ENCODE results near the gene IL17D. TPM values are rescaled to one million over a fixed set of nuclear protein-coding genes. Genes with fewer than 3 reads are reported as not detected.

The IL17D gene
- total RNA-seq, 1 experiment from 2014 or later = 2.2 TPM

DNA sequence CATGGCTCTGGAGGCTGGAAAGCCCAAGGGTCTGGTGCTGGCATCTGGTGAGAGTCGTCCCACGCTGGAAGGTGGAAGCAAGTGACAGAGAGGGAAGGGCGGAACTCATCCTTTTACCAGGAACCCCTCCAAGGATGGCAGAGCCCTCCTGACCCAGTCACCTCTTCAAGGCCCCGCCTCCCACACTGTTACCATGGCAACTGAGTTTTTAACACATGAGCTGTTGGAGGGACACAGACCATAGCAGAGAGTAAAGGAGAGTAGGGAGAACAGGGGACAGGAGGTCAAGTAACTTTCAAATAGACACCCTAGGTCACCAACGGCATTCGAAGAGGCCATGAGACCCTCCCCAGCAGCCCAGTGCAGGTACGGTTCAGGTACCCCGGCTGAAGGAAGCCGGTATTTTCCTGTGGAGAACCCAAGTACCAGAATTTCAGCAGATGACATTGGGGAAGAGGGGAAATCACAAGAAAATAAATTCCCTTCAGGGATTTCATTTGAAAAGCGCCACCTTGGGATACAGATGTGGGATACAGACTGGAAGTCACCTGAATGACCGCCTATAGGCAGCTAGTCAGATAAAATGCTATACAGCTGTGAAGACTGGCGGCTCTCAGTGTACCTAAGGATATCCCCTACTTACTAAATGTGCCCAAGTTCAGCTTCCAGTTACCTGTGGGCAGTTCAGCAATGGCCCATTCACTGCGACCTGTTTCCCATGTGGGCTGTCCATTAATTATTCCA is 8.0 kb downstream of the IL17D start:
- DNase-seq = no peak
- ChIA-PET CTCF (interaction anchor here (0.5 to 1.3 kb wide), 4 partner anchors 28 to 536 kb away, joined by 3 to 5 read pairs (median 3); no protein-coding TSS in a partner anchor), POLR2A (no interaction called here)
- H3K9me3 ChIP-seq = no peaks in the 10 kb centered on the region
- Mint-ChIP-seq H3K9me3 (ENCODE audit: unreplicated experiment) (no peaks in the 10 kb centered on the region), H3K27me3 (ENCODE audit: insufficient read depth, unreplicated experiment) (no peaks in the 10 kb centered on the region), H3K27ac (ENCODE audit: unreplicated experiment) (no peak overlapping the region), H3K4me1 (ENCODE audit: low read depth, unreplicated experiment) (no peaks in the 10 kb centered on the region), H3K4me3 (ENCODE audit: unreplicated experiment) (no peak overlapping the region), H3K36me3 (ENCODE audit: insufficient read depth, unreplicated experiment) (peaks cover 10% of the 10 kb centered on the region)
- H3K36me3 ChIP-seq (ENCODE audit: control insufficient read depth, insufficient read depth, low read length) = no peaks in the 10 kb centered on the region
- no peaks in the 10 kb centered on the region for H3K27me3 ChIP-seq (replicated peaks; ENCODE audit: control insufficient read depth, insufficient read depth, low read length)
- TF ChIP-seq, protein P1, sequence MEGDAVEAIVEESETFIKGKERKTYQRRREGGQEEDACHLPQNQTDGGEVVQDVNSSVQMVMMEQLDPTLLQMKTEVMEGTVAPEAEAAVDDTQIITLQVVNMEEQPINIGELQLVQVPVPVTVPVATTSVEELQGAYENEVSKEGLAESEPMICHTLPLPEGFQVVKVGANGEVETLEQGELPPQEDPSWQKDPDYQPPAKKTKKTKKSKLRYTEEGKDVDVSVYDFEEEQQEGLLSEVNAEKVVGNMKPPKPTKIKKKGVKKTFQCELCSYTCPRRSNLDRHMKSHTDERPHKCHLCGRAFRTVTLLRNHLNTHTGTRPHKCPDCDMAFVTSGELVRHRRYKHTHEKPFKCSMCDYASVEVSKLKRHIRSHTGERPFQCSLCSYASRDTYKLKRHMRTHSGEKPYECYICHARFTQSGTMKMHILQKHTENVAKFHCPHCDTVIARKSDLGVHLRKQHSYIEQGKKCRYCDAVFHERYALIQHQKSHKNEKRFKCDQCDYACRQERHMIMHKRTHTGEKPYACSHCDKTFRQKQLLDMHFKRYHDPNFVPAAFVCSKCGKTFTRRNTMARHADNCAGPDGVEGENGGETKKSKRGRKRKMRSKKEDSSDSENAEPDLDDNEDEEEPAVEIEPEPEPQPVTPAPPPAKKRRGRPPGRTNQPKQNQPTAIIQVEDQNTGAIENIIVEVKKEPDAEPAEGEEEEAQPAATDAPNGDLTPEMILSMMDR (IDR thresholded peaks at IDR 0.05; ENCODE audit: insufficient read depth in 1 of 2, low read depth in 1 of 2, low read length in 1 of 2, severe bottlenecking in 1 of 2, unreplicated experiment in 1 of 2) = no peak
- H3K4me3 ChIP-seq (ENCODE audit: low read depth, low read length) = no peak overlapping the region
- intact Hi-C loops (cut with micrococcal nuclease; ENCODE audit: unreplicated experiment) = loop anchor here (1.0 kb wide), 2 partner anchors 62 to 117 kb away; partner anchors contain the start of gene EEF1AKMT1
- H3K4me1 ChIP-seq = no peaks in the 10 kb centered on the region
- BruUV-seq (replicated peaks) = no TSS peak

DNA sequence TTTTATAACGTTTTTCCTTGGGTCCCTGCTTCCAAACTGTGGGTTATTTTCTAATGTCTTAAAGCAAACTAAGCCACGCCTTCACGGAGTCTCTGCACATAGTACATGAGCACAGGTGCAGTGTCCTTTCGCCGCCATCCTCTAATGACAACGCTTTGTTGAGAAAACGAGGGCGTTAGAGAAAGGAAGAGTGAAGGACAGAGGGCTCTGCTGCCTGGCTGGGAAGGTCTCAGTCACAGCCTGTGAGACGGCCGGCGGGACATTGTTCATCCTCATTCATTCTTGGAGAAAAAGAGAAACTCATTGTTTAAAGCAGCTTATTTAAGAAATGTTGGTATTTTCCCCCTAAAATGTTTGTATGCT is 9.5 kb downstream of the IL17D start:
- Histone ChIP-seq H3K9me3 (no peaks in the 10 kb centered on the region), H3K4me1 (peaks cover 8% of the 10 kb centered on the region; the same call in 1 of the 2 replicates), H3K36me3 (ENCODE audit: control insufficient read depth, insufficient read depth, low read length) (no peaks in the 10 kb centered on the region), H3K4me3 (ENCODE audit: low read depth, low read length) (no peak overlapping the region), H3K27me3 (replicated peaks; ENCODE audit: control insufficient read depth, insufficient read depth, low read length) (no peaks in the 10 kb centered on the region)
- no peaks in the 10 kb centered on the region for H3K27me3 Mint-ChIP-seq (ENCODE audit: insufficient read depth, unreplicated experiment)
- peak overlapping the region; percentile 58 for H3K4me3 Mint-ChIP-seq (ENCODE audit: unreplicated experiment)
- POLR2A ChIA-PET = no interaction called here
- no peaks in the 10 kb centered on the region for H3K9me3 Mint-ChIP-seq (ENCODE audit: unreplicated experiment)
- H3K36me3 Mint-ChIP-seq (ENCODE audit: insufficient read depth, unreplicated experiment) = peaks cover 6% of the 10 kb centered on the region
- peak overlapping the region; percentile 21 for H3K27ac Mint-ChIP-seq (ENCODE audit: unreplicated experiment)
- intact Hi-C loops (cut with micrococcal nuclease; ENCODE audit: unreplicated experiment) = loop anchor here (1.0 kb wide), 1 partner anchor 211 kb away; no protein-coding TSS in a partner anchor
- no peaks in the 10 kb centered on the region for H3K4me1 Mint-ChIP-seq (ENCODE audit: low read depth, unreplicated experiment)
- DNase-seq = no peak
- CTCF ChIA-PET = no interaction called here
- TF ChIP-seq, protein P1 (IDR thresholded peaks at IDR 0.05; ENCODE audit: insufficient read depth in 1 of 2, low read depth in 1 of 2, low read length in 1 of 2, severe bottlenecking in 1 of 2, unreplicated experiment in 1 of 2) = no peak
- BruUV-seq (replicated peaks) = no TSS peak

DNA sequence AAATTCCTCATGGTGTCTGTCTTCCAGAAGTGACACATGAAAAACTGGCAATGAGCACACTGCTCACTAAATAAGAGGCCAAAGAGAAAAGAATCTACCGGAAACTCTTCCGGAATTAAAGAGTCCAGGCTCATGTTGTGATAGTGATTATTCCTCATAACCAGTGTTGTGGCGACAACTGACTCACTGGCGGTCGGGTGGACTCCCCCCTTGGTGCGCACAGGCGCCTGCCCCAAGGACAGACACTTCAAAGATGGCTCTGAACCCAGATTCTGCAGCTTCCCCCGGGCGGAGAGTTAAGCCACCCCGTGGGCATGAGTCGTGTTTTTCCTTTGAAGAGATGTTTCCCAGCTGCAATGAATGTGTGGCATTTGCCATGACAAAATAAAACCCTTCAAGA is 10.3 kb downstream of the IL17D start:
- Mint-ChIP-seq H3K36me3 (ENCODE audit: insufficient read depth, unreplicated experiment) (peaks cover 6% of the 10 kb centered on the region), H3K4me1 (ENCODE audit: low read depth, unreplicated experiment) (no peaks in the 10 kb centered on the region), H3K27ac (ENCODE audit: unreplicated experiment) (no peak overlapping the region), H3K4me3 (ENCODE audit: unreplicated experiment) (no peak overlapping the region), H3K27me3 (ENCODE audit: insufficient read depth, unreplicated experiment) (no peaks in the 10 kb centered on the region), H3K9me3 (ENCODE audit: unreplicated experiment) (no peaks in the 10 kb centered on the region)
- ChIA-PET POLR2A (no interaction called here), CTCF (no interaction called here)
- H3K4me1 ChIP-seq = peaks cover 8% of the 10 kb centered on the region; the same call in 1 of the 2 replicates
- no peak for DNase-seq
- H3K4me3 ChIP-seq (ENCODE audit: low read depth, low read length) = no peak overlapping the region
- no TSS peak for BruUV-seq (replicated peaks)
- intact Hi-C loops (cut with micrococcal nuclease; ENCODE audit: unreplicated experiment) = loop anchor here (1.0 kb wide), 1 partner anchor 211 kb away; no protein-coding TSS in a partner anchor
- no peaks in the 10 kb centered on the region for H3K27me3 ChIP-seq (replicated peaks; ENCODE audit: control insufficient read depth, insufficient read depth, low read length)
- H3K9me3 ChIP-seq = no peaks in the 10 kb centered on the region
- TF ChIP-seq, protein P1 (IDR thresholded peaks at IDR 0.05; ENCODE audit: insufficient read depth in 1 of 2, low read depth in 1 of 2, low read length in 1 of 2, severe bottlenecking in 1 of 2, unreplicated experiment in 1 of 2) = no peak
- no peaks in the 10 kb centered on the region for H3K36me3 ChIP-seq (ENCODE audit: control insufficient read depth, insufficient read depth, low read length)

Data from Caco-2 (cell line).